ENCODE measurements around the gene OCSTAMP. TPM values are rescaled to one million over a fixed set of nuclear protein-coding genes. Genes with fewer than 3 reads are reported as not detected.

The OCSTAMP gene
- total RNA-seq, 3 donors from 2014 or later (not counting 1 experiment from before 2014, with no cell fraction given), result not detected

GRCh38 chr20:46562373-46563169 is 12.1 kb upstream of the OCSTAMP start:
- Histone ChIP-seq H3K36me3 (ENCODE audit: control insufficient read depth, insufficient read depth, low read length) (no peaks in the 10 kb centered on the region), H3K27ac (ENCODE audit: low read length) (no peak overlapping the region), H3K4me3 (ENCODE audit: low read length) (no peak overlapping the region), H3K4me1 (ENCODE audit: control insufficient read depth, insufficient read depth, low read length) (peaks cover 9% of the 10 kb centered on the region), H3K27me3 (ENCODE audit: control insufficient read depth, insufficient read depth, low read length) (no peaks in the 10 kb centered on the region), H3K9me3 (ENCODE audit: control insufficient read depth, insufficient read depth, low read length) (no peaks in the 10 kb centered on the region)
- Mint-ChIP-seq H3K36me3 (no peaks in the 10 kb centered on the region), H3K27ac (no peak overlapping the region), H3K9me3 (no peaks in the 10 kb centered on the region), H3K4me3 (no peak overlapping the region), H3K27me3 (ENCODE audit: low read depth in 2 of 2) (peaks cover 2 to 3% of the 10 kb centered on the region in 2 donors), H3K4me1 (peaks cover 0 to 12% of the 10 kb centered on the region in 2 donors)
- peak; percentile 91 for TF ChIP-seq CTCF (IDR thresholded peaks at IDR 0.05)
- ATAC-seq (peak; percentile 78 to 98 (median 93)), DNase-seq (peak; percentile 39 to 70)
- 32% methylated on average over 19 of the region's 19 CpGs for WGBS (ENCODE audit: insufficient coverage)
- intact Hi-C loops (cut with micrococcal nuclease), result loop anchor here (5.0 kb wide), 1 partner anchor 120 kb away; no protein-coding TSS in a partner anchor

GRCh38 chr20:46562009-46562372 is 11.5 kb upstream of the OCSTAMP start:
- Histone ChIP-seq H3K4me1 (ENCODE audit: control insufficient read depth, insufficient read depth, low read length) (peaks cover 9% of the 10 kb centered on the region), H3K27me3 (ENCODE audit: control insufficient read depth, insufficient read depth, low read length) (no peaks in the 10 kb centered on the region), H3K4me3 (ENCODE audit: low read length) (no peak overlapping the region), H3K27ac (ENCODE audit: low read length) (no peak overlapping the region), H3K9me3 (ENCODE audit: control insufficient read depth, insufficient read depth, low read length) (no peaks in the 10 kb centered on the region), H3K36me3 (ENCODE audit: control insufficient read depth, insufficient read depth, low read length) (no peaks in the 10 kb centered on the region)
- Mint-ChIP-seq H3K36me3 (no peaks in the 10 kb centered on the region), H3K27ac (no peak overlapping the region), H3K4me3 (no peak overlapping the region), H3K27me3 (ENCODE audit: low read depth in 2 of 2) (no peaks in the 10 kb centered on the region), H3K9me3 (no peaks in the 10 kb centered on the region), H3K4me1 (peaks cover 0 to 12% of the 10 kb centered on the region in 2 donors)
- no peak for TF ChIP-seq CTCF (IDR thresholded peaks at IDR 0.05)
- DNase-seq, result no peak
- intact Hi-C loops (cut with micrococcal nuclease), result loop anchor here (5.0 kb wide), 1 partner anchor 120 kb away; no protein-coding TSS in a partner anchor
- 55% methylated on average over 5 of the region's 5 CpGs for WGBS (ENCODE audit: insufficient coverage)
- ATAC-seq, result no peak

GRCh38 chr20:46559685-46560440 is 9.4 kb upstream of the OCSTAMP start:
- intact Hi-C loops (cut with micrococcal nuclease), result loop anchor here (5.0 kb wide), 1 partner anchor 122 kb away; no protein-coding TSS in a partner anchor
- no peak for TF ChIP-seq CTCF (IDR thresholded peaks at IDR 0.05)
- DNase-seq, result no peak
- no peak overlapping the region for H3K27ac ChIP-seq (ENCODE audit: low read length)
- peaks cover 0 to 12% of the 10 kb centered on the region in 2 donors for H3K4me1 Mint-ChIP-seq
- WGBS (ENCODE audit: insufficient coverage), result 79% methylated on average over 7 of the region's 7 CpGs
- ATAC-seq, result no peak
- H3K4me1 ChIP-seq (ENCODE audit: control insufficient read depth, insufficient read depth, low read length), result peaks cover 9% of the 10 kb centered on the region
- H3K27ac Mint-ChIP-seq, result no peak overlapping the region
- no peak overlapping the region for H3K4me3 Mint-ChIP-seq
- H3K9me3 Mint-ChIP-seq, result no peaks in the 10 kb centered on the region
- no peaks in the 10 kb centered on the region for H3K27me3 Mint-ChIP-seq (ENCODE audit: low read depth in 2 of 2)
- H3K36me3 ChIP-seq (ENCODE audit: control insufficient read depth, insufficient read depth, low read length), result no peaks in the 10 kb centered on the region
- no peaks in the 10 kb centered on the region for H3K27me3 ChIP-seq (ENCODE audit: control insufficient read depth, insufficient read depth, low read length)
- H3K36me3 Mint-ChIP-seq, result no peaks in the 10 kb centered on the region
- no peaks in the 10 kb centered on the region for H3K9me3 ChIP-seq (ENCODE audit: control insufficient read depth, insufficient read depth, low read length)
- H3K4me3 ChIP-seq (ENCODE audit: low read length), result no peak overlapping the region

All from natural killer cell (primary cell).